HuH-7.5 (cell line): Measurements from ENCODE around the gene GAGE12H.
"Not testable (repeated sequence)": the region's sequence is repeated elsewhere in the genome, so short reads cannot be mapped to it uniquely, and the experiment has no call there.

Source experiments
- DNase-seq: peaks from one replicate; pipeline ENCODE4 v3.0.0; 2011; ENCODE audit warnings: low spot score

GAGE12H gene, protein sequence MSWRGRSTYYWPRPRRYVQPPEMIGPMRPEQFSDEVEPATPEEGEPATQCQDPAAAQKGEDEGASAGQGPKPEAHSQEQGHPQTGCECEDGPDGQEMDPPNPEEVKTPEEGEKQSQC

GRCh38 chrX:49579649-49580048 lies at the start of gene GAGE12H:
Gene GAGE12H, plus strand, starts transcription at chrX:49579949. Its CDS starts 1,155 bp downstream, at chrX:49581104.
- DNase-seq = not testable (repeated sequence)

DNA sequence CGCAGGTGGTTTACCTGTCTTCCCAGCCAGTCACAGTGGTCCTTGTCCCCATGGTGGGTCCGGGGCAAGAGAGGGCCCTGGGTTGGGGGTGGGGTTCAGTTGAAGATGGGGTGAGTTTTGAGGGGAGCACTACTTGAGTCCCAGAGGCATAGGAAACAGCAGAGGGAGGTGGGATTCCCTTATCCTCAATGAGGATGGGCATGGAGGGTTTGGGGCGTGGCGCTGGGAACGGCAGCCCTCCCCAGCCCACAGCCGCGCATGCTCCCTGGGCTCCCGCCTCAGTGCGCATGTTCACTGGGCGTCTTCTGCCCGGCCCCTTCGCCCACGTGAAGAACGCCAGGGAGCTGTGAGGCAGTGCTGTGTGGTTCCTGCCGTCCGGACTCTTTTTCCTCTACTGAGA lies 47.9 kb upstream of the GAGE12H start, which contains the start of gene GAGE12C:
TSS of gene GAGE12C (plus strand) at position 301 of the 400 bp plus-strand sequence. CDS start 1,155 bp downstream, outside the sequence.
- not testable (repeated sequence) for DNase-seq

DNA sequence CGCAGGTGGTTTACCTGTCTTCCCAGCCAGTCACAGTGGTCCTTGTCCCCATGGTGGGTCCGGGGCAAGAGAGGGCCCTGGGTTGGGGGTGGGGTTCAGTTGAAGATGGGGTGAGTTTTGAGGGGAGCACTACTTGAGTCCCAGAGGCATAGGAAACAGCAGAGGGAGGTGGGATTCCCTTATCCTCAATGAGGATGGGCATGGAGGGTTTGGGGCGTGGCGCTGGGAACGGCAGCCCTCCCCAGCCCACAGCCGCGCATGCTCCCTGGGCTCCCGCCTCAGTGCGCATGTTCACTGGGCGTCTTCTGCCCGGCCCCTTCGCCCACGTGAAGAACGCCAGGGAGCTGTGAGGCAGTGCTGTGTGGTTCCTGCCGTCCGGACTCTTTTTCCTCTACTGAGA lies 38.3 kb upstream of the GAGE12H start, which contains the start of gene GAGE12D:
TSS of gene GAGE12D (plus strand) at position 301 of the 400 bp plus-strand sequence. CDS start 1,155 bp downstream, outside the sequence.
- DNase-seq = not testable (repeated sequence)

DNA sequence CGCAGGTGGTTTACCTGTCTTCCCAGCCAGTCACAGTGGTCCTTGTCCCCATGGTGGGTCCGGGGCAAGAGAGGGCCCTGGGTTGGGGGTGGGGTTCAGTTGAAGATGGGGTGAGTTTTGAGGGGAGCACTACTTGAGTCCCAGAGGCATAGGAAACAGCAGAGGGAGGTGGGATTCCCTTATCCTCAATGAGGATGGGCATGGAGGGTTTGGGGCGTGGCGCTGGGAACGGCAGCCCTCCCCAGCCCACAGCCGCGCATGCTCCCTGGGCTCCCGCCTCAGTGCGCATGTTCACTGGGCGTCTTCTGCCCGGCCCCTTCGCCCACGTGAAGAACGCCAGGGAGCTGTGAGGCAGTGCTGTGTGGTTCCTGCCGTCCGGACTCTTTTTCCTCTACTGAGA lies 28.8 kb upstream of the GAGE12H start, which contains the start of gene GAGE12E:
TSS of gene GAGE12E (plus strand) at position 301 of the 400 bp plus-strand sequence. CDS start 1,155 bp downstream, outside the sequence.
- not testable (repeated sequence) for DNase-seq

- DNase-seq = not testable (repeated sequence)
Observed at GRCh38 chrX:49560542-49560941, 19.2 kb upstream of the GAGE12H start, which contains the start of gene GAGE12F. Gene GAGE12F, plus strand, starts transcription at chrX:49560842. Its CDS starts 1,155 bp downstream, at chrX:49561997.

GRCh38 chrX:49568728-49569127 lies 11.0 kb upstream of the GAGE12H start:
- DNase-seq = not testable (repeated sequence)

- not testable (repeated sequence) for DNase-seq
Observed at GRCh38 chrX:49569152-49569551, 10.6 kb upstream of the GAGE12H start.

DNA sequence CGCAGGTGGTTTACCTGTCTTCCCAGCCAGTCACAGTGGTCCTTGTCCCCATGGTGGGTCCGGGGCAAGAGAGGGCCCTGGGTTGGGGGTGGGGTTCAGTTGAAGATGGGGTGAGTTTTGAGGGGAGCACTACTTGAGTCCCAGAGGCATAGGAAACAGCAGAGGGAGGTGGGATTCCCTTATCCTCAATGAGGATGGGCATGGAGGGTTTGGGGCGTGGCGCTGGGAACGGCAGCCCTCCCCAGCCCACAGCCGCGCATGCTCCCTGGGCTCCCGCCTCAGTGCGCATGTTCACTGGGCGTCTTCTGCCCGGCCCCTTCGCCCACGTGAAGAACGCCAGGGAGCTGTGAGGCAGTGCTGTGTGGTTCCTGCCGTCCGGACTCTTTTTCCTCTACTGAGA lies 9.6 kb upstream of the GAGE12H start, which contains the start of gene GAGE12G:
TSS of gene GAGE12G (plus strand) at position 301 of the 400 bp plus-strand sequence. CDS start 1,155 bp downstream, outside the sequence.
- DNase-seq = not testable (repeated sequence)

DNA sequence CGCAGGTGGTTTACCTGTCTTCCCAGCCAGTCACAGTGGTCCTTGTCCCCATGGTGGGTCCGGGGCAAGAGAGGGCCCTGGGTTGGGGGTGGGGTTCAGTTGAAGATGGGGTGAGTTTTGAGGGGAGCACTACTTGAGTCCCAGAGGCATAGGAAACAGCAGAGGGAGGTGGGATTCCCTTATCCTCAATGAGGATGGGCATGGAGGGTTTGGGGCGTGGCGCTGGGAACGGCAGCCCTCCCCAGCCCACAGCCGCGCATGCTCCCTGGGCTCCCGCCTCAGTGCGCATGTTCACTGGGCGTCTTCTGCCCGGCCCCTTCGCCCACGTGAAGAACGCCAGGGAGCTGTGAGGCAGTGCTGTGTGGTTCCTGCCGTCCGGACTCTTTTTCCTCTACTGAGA lies 9.4 kb downstream of the GAGE12H start, which contains the start of gene GAGE2A:
TSS of gene GAGE2A (plus strand) at position 301 of the 400 bp plus-strand sequence. CDS start 1,155 bp downstream, outside the sequence.
- not testable (repeated sequence) for DNase-seq

DNA sequence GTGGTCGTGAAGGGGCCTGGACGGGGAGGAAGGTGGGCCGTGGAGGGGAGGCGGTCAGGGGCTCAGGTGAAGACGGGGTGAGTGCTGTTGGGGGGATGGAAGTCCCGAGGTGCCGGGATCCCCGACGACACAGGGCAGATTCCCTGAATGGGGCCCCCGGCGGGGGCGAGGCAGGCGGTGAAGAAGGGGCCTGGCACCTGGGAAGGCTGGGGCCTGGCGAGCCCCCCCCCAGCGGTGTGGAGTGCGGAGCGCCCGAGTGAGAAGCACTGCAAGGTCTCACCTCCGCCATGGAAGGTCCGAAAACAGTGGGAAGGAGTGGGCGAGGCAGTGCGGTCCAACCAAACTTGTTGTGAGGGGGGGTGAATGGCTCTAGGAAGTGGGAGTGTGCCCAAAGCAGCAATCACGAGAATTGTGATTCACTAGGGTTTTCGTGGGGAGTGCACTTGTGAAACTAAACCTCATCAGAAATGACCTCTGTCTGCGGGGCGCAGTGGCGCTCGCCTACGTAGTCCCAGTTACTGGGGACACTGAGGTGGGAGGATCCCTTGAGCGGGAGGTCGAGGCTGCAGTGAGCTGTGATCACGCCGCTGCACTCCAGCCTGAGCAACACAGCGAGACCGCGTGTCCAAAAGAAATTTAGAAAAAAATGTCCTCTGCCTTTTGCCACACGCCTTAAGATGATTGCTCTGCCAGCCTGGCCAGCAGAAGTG lies 10.2 kb downstream of the GAGE12H start:
- DNase-seq = not testable (repeated sequence)

DNA sequence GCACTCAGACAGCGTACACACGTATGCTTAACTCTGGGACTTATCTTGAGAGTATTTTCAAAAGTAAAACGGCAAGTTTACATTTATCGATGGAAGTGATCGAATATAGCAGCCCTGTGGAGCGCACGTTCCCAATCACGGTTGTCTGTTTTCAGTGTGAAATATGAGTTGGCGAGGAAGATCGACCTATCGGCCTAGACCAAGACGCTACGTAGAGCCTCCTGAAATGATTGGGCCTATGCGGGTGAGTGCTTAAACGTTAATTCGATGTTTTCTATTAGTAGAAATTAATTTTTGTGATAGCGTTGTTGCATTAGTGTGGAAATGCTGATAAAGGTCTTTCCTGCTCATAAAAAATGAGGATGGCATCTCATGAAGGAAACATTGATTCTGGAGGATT lies 10.7 kb downstream of the GAGE12H start:
- not testable (repeated sequence) for DNase-seq

- DNase-seq = not testable (repeated sequence)
Observed at GRCh38 chrX:49598720-49599119, 19.0 kb downstream of the GAGE12H start, which contains the start of gene GAGE1. Gene GAGE1, plus strand, starts transcription at chrX:49599020. Its CDS starts 1,155 bp downstream, at chrX:49600175.

- no peak for DNase-seq
Observed at GRCh38 chrX:49610718-49611310, 31.1 kb downstream of the GAGE12H start.

GRCh38 chrX:49618574-49618973 lies 38.8 kb downstream of the GAGE12H start:
- DNase-seq = no peak

- DNase-seq = no peak
Observed at GRCh38 chrX:49627086-49627777, 47.5 kb downstream of the GAGE12H start.
